SK-N-SH (cell line): ENCODE data around the gene ADD2. TPM values are rescaled to one million over a fixed set of nuclear protein-coding genes. Genes with fewer than 3 reads are reported as not detected.

Experiments
- CTCF ChIA-PET: fragments of 300-600, 350-600 bp; formaldehyde crosslinking; extraction: SDS; loops from one replicate; lab custom pipeline; 2021; lab: Yijun Ruan, JAX
- POLR2A ChIA-PET: fragments of 350-600 bp; sonication (Branson Sonifier 250); formaldehyde crosslinking; extraction: SDS; loops from one replicate; lab custom pipeline; 2020; ENCODE audit warnings: antibody characterized with exemption, inconsistent platforms; lab: Yijun Ruan, JAX
- DNase-seq: peaks from one replicate; pipeline ENCODE4 v3.0.0; 2012
- H2AFZ ChIP-seq: fragments of 200-600 bp; sonication (generic); 2 replicates; pipeline ENCODE4 v1.8.1; 2016; ENCODE audit warnings: antibody characterized with exemption, mild to moderate bottlenecking, low read depth
- H3F3A ChIP-seq: fragments of 200-600 bp; sonication (generic); replicated peaks from 2 replicates; pipeline ENCODE3; 2016; ENCODE audit warnings: antibody characterized with exemption, mild to moderate bottlenecking; ENCODE audit not compliant: insufficient read depth
- H3K27ac ChIP-seq, 2 experiments: fragments of 200-500 bp in 1 of 2; fragments of 200-600 bp in 1 of 2; sonication (Bioruptor generic) in 1 of 2; sonication (generic), shearing (Covaris generic) in 1 of 2; 2 replicates each; pipeline versions ENCODE4 v1.5.1 to v1.6.1; 2014 to 2016; ENCODE audit warnings: low read depth in 2 of 2, inconsistent platforms in 1 of 2, low read length in 1 of 2, mild to moderate bottlenecking in 1 of 2, mixed read lengths in 1 of 2
- H3K27me3 ChIP-seq: fragments of 200-600 bp; sonication (generic), shearing (Covaris generic); 2 replicates; pipeline ENCODE4 v1.6.1; 2016; ENCODE audit warnings: mixed run types; ENCODE audit not compliant: insufficient read depth
- H3K36me3 ChIP-seq, 2 experiments: fragments of 200-500 bp in 1 of 2; fragments of 200-600 bp in 1 of 2; sonication (Bioruptor generic) in 1 of 2; sonication (generic) in 1 of 2; replicated peaks in 1 of 2; 2 replicates each; pipeline versions ENCODE3 to v1.5.1; 2014 to 2016; ENCODE audit warnings: low read length in 1 of 2, mild to moderate bottlenecking in 1 of 2; ENCODE audit not compliant: insufficient read depth in 2 of 2, control insufficient read depth in 1 of 2
- H3K4me1 ChIP-seq, 2 experiments: fragments of 200-500 bp in 1 of 2; fragments of 200-600 bp in 1 of 2; sonication (Bioruptor generic) in 1 of 2; sonication (generic), shearing (Covaris generic) in 1 of 2; 2 replicates each; pipeline versions ENCODE4 v1.5.1 to v1.6.1; 2014 to 2016; ENCODE audit warnings: low read depth in 1 of 2, low read length in 1 of 2, mixed run types in 1 of 2; ENCODE audit not compliant: insufficient read depth in 2 of 2, control insufficient read depth in 1 of 2
- H3K4me2 ChIP-seq: fragments of 200-600 bp; sonication (generic), shearing (Covaris generic); 2 replicates; pipeline ENCODE4 v1.6.1; 2017; ENCODE audit warnings: mixed run types
- H3K4me3 ChIP-seq, 2 experiments: fragments of 200-500 bp in 1 of 2; fragments of 200-600 bp in 1 of 2; sonication (Bioruptor generic) in 1 of 2; sonication (generic), shearing (Covaris generic) in 1 of 2; 2 replicates each; pipeline versions ENCODE4 v1.5.1 to v1.8.1; 2014 to 2016; ENCODE audit warnings: low read depth in 2 of 2, inconsistent platforms in 1 of 2, low read length in 1 of 2, mild to moderate bottlenecking in 1 of 2, mixed read lengths in 1 of 2, moderate library complexity in 1 of 2
- H3K79me2 ChIP-seq: fragments of 200-600 bp; sonication (generic); 2 replicates; pipeline ENCODE4 v1.8.1; 2017; ENCODE audit warnings: mild to moderate bottlenecking; ENCODE audit not compliant: insufficient read depth
- H3K9ac ChIP-seq: fragments of 200-600 bp; sonication (generic); 2 replicates; pipeline ENCODE4 v1.6.1; 2017; ENCODE audit warnings: mixed run types
- H3K9me2 ChIP-seq: fragments of 200-600 bp; sonication (generic); 2 replicates; pipeline ENCODE4 v1.6.1; 2017; ENCODE audit warnings: mixed run types
- H3K9me3 ChIP-seq: fragments of 200-600 bp; sonication (generic); 2 replicates; pipeline ENCODE4 v1.6.1; 2017; ENCODE audit warnings: mixed run types, mild to moderate bottlenecking, moderate library complexity
- H4K20me1 ChIP-seq: fragments of 200-600 bp; sonication (generic); 2 replicates; pipeline ENCODE4 v1.6.1; 2017; ENCODE audit warnings: mild to moderate bottlenecking, mixed run types; ENCODE audit not compliant: insufficient read depth
- CHD2 ChIP-seq: fragments of 150-350 bp; IDR thresholded peaks from 2 replicates; pipeline ENCODE4 v1.6.1; 2018; ENCODE audit warnings: low read length; ENCODE audit not compliant: partially characterized antibody
- ELF1 ChIP-seq: IDR thresholded peaks from 2 replicates; pipeline ENCODE4 v1.4.0; 2012
- EP300 ChIP-seq, 2 experiments: IDR thresholded peaks; 2 replicates each; pipeline versions ENCODE4 v1.4.0 to v1.6.1; 2012; ENCODE audit warnings: borderline replicate concordance in 1 of 2, low read depth in 1 of 2, low read length in 1 of 2
- GABPA ChIP-seq: IDR thresholded peaks from 2 replicates; pipeline ENCODE4 v1.4.0; 2012; ENCODE audit warnings: low read depth, mild to moderate bottlenecking
- GATA2 ChIP-seq: sonication (generic); formaldehyde crosslinking; IDR thresholded peaks from 2 replicates; pipeline ENCODE4 v1.5.0; 2020; ENCODE audit warnings: mild to moderate bottlenecking, missing genetic modification reagents
- MXI1 ChIP-seq: IDR thresholded peaks from 2 replicates; pipeline ENCODE4 v1.6.1; 2012; ENCODE audit warnings: mild to moderate bottlenecking, low read depth, low read length, improper control_type of control experiment
- PBX3 ChIP-seq: IDR thresholded peaks from 2 replicates; pipeline ENCODE4; 2012
- POLR2AphosphoS5 ChIP-seq: IDR thresholded peaks from 2 replicates; pipeline ENCODE4 v1.6.1; 2012; ENCODE audit warnings: low read depth, low read length
- RCOR1 ChIP-seq: fragments of 150-350 bp; IDR thresholded peaks from 2 replicates; pipeline ENCODE4 v1.6.1; 2017; ENCODE audit warnings: antibody characterized with exemption, low read length
- TAF1 ChIP-seq: IDR thresholded peaks from 2 replicates; pipeline ENCODE4 v1.6.1; 2012; ENCODE audit warnings: low read depth, mild to moderate bottlenecking, low read length, moderate library complexity, borderline replicate concordance
- TCF12 ChIP-seq: IDR thresholded peaks from 2 replicates; pipeline ENCODE4 v1.4.0; 2012
- YY1 ChIP-seq: IDR thresholded peaks from 2 replicates; pipeline ENCODE4 v1.4.0; 2012; ENCODE audit warnings: low read depth, mild to moderate bottlenecking
- WGBS: methylation state at CpG from one replicate; pipeline ENCODE4 v1.1.6; 2017; ENCODE audit warnings: low lambda C conversion rate; 5-methylcytosine and 5-hydroxymethylcytosine counted together
- polyA plus RNA-seq, 3 experiments: library from polyadenylated mRNA; depleted of rRNA; stranded (reverse); fragments of >200 nt; gene quantifications; 2 replicates each; pipeline ENCODE4 v1.2.3, GENCODE V29; 2012
- TF ChIP-seq, protein P1 (sequence below): IDR thresholded peaks from 2 replicates; pipeline ENCODE4 v1.4.0; 2012; ENCODE audit warnings: low read depth, borderline replicate concordance
- TF ChIP-seq, protein P2 (sequence below): IDR thresholded peaks from 2 replicates; pipeline ENCODE4 v1.4.0; 2012; ENCODE audit warnings: low read depth
- TF ChIP-seq, protein P3 (sequence below): IDR thresholded peaks from 2 replicates; pipeline ENCODE4 v1.4.0; 2012; ENCODE audit warnings: low read depth, borderline replicate concordance

ADD2 gene
- polyA plus RNA-seq, 1 of the 3 experiments (the other 2 are of a cell fraction): 0.30 TPM

GRCh38 chr2:70777450-70777849, 9.4 kb upstream of the ADD2 start (continued):
- TF ChIP-seq, protein P1, sequence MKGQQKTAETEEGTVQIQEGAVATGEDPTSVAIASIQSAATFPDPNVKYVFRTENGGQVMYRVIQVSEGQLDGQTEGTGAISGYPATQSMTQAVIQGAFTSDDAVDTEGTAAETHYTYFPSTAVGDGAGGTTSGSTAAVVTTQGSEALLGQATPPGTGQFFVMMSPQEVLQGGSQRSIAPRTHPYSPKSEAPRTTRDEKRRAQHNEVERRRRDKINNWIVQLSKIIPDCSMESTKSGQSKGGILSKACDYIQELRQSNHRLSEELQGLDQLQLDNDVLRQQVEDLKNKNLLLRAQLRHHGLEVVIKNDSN: no peak
- TF ChIP-seq GATA2 (CRISPR knock-in tag): no peak
- TF ChIP-seq ELF1: no peak
- TF ChIP-seq, protein P2, sequence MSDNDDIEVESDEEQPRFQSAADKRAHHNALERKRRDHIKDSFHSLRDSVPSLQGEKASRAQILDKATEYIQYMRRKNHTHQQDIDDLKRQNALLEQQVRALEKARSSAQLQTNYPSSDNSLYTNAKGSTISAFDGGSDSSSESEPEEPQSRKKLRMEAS: no peak
- no peak for TF ChIP-seq GABPA
- no peak for TF ChIP-seq POLR2AphosphoS5
- TF ChIP-seq TCF12: no peak
- TF ChIP-seq, all 33 proteins: peak for 0

DNA sequence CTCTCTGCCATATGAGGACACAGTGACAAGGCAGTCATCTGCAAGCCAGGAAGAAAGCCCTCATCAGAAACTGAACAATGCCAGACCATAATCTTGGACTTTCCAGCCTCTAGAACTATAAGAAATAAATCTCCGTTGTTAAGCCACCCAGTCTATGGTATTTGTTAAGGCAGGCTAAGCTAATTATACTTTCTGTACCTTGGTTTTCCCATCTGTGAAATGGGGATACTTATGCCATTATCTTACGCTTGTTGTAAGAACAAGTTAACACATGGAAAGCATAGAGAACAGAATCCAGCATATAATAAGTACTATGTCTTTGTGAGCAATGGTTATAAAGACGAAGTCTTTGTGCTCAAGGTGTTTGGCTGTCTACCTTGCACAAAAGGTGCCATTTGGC, 8.3 kb upstream of the ADD2 start:
- 60% methylated on average over 3 of the region's 3 CpGs for WGBS
- no peak overlapping the region for H3K4me3 ChIP-seq
- H3K9me2 ChIP-seq: no peaks in the 10 kb centered on the region
- H3K4me2 ChIP-seq: no peak overlapping the region
- peaks cover 4% of the 10 kb centered on the region for H3K27me3 ChIP-seq
- H3F3A ChIP-seq: no peaks in the 10 kb centered on the region
- H3K9me3 ChIP-seq: no peaks in the 10 kb centered on the region
- no peak for DNase-seq
- POLR2A ChIA-PET: no interaction called here
- CTCF ChIA-PET: interaction anchor here (1.1 to 4.0 kb wide), 5 partner anchors 8 to 474 kb away, joined by 3 to 21 read pairs (median 8); partner anchors contain the start of genes ADD2, FAM136A and FIGLA
- H4K20me1 ChIP-seq: no peaks in the 10 kb centered on the region
- H3K36me3 ChIP-seq: no peaks in the 10 kb centered on the region
- H3K79me2 ChIP-seq: no peaks in the 10 kb centered on the region
- H3K27ac ChIP-seq: no peak overlapping the region
- TF ChIP-seq, protein P3, sequence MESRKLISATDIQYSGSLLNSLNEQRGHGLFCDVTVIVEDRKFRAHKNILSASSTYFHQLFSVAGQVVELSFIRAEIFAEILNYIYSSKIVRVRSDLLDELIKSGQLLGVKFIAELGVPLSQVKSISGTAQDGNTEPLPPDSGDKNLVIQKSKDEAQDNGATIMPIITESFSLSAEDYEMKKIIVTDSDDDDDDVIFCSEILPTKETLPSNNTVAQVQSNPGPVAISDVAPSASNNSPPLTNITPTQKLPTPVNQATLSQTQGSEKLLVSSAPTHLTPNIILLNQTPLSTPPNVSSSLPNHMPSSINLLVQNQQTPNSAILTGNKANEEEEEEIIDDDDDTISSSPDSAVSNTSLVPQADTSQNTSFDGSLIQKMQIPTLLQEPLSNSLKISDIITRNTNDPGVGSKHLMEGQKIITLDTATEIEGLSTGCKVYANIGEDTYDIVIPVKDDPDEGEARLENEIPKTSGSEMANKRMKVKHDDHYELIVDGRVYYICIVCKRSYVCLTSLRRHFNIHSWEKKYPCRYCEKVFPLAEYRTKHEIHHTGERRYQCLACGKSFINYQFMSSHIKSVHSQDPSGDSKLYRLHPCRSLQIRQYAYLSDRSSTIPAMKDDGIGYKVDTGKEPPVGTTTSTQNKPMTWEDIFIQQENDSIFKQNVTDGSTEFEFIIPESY: no peak
- TF ChIP-seq PBX3: no peak
- no peak overlapping the region for H2AFZ ChIP-seq
- H3K9ac ChIP-seq: no peak overlapping the region
- no peaks in the 10 kb centered on the region for H3K4me1 ChIP-seq

DNA sequence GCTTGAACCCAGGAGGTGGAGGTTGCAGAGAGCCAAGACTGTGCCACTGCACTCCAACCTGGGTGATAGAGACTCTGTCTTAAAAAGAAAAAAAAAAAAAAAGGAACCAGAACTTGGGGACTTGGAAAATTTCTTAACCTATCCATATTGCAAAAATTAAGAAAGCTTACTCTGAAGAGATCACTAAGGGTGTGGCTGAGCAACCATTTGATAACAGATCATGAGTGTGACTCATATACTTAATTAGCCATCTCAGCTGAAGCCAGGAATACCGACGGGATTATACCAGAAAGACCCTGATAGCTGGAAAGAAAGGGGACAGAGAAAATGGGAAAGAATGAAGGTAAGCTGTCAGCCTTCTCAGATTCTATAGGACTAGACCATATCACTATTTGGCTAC, 7.1 kb upstream of the ADD2 start:
- Histone ChIP-seq H3K9me2 (no peaks in the 10 kb centered on the region), H4K20me1 (no peaks in the 10 kb centered on the region), H2AFZ (no peak overlapping the region), H3F3A (no peaks in the 10 kb centered on the region), H3K27ac (no peak overlapping the region), H3K9ac (no peak overlapping the region), H3K36me3 (no peaks in the 10 kb centered on the region), H3K9me3 (no peaks in the 10 kb centered on the region), H3K4me1 (no peaks in the 10 kb centered on the region), H3K27me3 (peaks cover 4% of the 10 kb centered on the region), H3K79me2 (no peaks in the 10 kb centered on the region), H3K4me2 (no peak overlapping the region), H3K4me3 (no peak overlapping the region)
- no peak for DNase-seq
- 11% methylated on average over 2 of the region's 2 CpGs for WGBS
- ChIA-PET POLR2A (no interaction called here), CTCF (interaction anchor here (0.5 to 3.0 kb wide), 6 partner anchors 11 to 473 kb away, joined by 3 to 13 read pairs (median 5); partner anchors contain the start of gene FAM136A)
- TF ChIP-seq CHD2 (no peak), YY1 (no peak), EP300 (IDR thresholded peaks at IDR 0.05; ENCODE audit: borderline replicate concordance in 1 of 2, low read depth in 1 of 2, low read length in 1 of 2) (no peak), RCOR1 (no peak), MXI1 (no peak), TAF1 (no peak), GABPA (no peak)
- TF ChIP-seq, protein P2: no peak
